HG02870 (cell line): ENCODE results near the gene SREK1.

Experiments used
- ATAC-seq: cut with Tn5 transposase; IDR thresholded peaks from one replicate; pipeline ENCODE4 v1.9.1; 2021; ENCODE audit warnings: mild to moderate bottlenecking, moderate library complexity; ENCODE audit not compliant: unreplicated experiment

Gene SREK1

DNA sequence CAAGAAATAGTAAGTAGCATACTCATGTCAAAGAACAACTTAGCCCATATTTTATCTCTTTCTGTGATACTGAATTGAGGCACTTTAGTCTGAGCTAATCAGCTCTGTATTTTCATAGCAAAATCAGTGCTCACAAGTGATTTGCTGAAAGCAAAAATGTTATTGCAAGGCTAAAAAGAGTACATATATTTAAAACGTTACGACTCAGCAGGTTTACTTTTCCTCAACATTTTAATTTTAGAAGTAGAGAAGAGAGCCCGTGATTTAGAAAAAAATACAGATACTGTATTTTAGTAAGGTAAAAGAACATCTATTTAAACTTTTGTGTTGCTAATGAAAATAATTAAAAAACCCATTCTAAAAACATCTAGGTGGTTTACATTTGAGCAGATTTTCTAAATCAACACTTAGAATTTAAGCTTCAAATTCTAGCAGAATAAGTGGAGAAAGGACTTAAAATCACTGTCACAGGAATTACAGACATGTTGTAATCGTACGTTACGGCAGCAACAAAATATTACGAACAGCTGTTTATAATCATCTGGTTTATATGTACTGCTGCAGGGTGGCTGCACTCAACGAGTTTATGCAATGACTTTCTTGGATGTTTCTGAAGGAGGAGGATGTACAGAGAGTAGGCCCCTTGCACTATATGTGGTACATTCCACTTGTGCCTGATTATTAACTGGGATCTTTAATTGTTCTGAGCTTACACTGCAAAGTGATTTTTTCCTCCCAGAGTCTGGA, 20.1 kb downstream of the SREK1 start:
- ATAC-seq = no peak

DNA sequence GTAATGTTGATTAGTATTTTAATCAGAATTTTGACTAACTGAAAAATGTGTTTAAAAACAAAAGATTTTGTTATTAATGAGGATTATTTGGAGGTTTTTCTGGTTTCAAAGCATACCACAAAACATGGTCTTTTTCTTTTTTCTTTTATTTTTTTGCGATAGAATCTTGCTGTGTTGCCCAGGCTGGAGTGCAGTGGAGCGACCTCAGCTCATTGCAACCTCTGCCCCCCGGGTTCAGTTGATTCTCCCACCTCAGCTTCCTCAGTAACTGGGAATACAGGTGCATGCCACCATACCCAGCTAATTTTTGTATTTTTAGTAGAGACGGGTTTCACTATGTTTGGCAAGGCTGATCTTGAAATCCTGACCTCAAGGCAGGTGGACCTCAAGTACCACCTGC, 24.1 kb downstream of the SREK1 start:
- no peak for ATAC-seq

DNA sequence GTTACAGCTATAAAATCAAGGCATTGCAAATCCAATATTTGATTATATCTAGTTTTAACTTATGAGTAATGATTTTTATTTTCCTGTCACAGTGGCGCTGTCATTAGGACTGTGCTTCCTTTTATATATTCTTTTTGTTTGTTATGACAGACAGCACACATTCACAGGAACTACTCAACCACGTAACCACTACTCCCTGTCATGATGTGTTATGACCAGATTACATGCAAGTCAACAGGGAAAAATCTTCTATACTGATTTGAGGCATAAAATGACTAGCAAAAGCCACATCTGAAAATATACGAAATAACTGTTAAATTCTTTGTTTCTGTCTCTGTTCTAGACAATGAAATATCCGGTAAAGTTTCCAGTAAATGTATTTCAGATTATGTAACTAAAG, 25.4 kb downstream of the SREK1 start:
- ATAC-seq = peak; percentile 79

DNA sequence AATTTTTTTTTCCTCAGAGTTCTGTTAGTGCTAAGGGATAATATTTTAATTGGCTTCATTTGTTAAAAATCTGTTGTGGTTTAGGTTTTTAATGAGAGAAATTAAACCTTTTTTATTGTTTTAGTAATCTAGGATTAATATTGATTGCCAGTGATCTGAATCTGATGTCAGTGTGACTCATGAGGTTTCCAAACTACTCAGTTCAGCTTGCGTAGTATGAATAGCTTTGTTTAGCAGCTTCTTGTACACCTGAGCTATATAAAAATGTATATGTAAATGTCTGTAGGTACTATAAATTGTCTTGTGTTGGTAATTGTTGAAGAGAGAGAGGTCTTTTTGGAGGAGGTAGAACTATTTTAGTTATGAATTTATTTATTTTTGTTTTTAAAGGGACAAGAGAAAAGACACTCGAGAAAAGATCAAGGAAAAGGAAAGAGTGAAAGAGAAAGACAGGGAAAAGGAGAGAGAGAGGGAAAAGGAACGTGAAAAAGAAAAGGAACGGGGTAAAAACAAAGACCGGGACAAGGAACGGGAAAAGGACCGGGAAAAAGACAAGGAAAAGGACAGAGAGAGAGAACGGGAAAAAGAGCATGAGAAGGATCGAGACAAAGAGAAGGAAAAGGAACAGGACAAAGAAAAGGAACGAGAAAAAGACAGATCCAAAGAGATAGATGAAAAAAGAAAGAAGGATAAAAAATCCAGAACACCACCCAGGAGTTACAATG, 26.3 kb downstream of the SREK1 start:
- no peak for ATAC-seq

DNA sequence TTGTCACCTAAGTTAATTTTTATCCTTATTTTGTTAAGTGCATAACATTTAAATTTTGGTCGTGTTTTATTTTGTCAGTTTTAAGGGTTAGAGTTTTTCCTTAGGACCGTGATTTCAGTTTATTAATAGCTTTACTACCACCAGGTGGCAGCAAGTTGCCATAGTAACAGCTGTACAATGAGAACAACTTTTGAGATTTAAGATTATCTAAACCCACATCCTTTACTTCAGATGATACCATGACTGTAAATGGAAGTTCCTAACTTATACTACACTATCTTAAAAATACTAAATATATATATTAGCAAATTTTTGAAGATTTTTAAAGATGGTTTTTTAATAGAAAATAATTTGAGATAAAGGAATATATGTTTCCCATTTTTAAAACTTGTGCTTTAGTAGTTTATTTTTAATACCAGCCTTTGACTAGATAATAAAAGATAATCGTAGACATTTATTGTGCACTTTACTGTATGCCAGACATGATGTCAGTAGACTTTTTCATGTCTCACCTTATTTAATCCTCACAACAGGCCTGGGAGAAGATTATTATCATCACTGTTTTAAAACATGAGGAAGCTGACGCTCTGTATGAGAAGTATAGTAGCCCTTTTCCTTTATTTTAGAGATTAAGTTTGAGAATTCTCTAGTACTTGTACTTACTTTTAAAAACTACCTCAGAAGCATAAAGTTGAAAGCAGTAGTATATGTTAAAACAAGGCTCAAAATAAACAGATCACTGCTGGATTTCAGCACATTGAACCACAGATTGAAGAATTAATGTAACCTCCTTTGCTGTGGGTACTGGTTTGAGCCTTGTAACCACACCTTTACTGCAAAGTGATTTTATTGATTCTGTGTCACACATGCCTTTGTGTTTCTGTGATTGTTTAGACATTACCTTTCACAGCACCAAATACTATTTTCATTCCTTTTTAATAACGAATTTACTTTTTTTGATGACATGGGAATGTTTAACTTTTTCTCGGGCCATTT, 27.5 kb downstream of the SREK1 start:
- ATAC-seq = peak; percentile 63

DNA sequence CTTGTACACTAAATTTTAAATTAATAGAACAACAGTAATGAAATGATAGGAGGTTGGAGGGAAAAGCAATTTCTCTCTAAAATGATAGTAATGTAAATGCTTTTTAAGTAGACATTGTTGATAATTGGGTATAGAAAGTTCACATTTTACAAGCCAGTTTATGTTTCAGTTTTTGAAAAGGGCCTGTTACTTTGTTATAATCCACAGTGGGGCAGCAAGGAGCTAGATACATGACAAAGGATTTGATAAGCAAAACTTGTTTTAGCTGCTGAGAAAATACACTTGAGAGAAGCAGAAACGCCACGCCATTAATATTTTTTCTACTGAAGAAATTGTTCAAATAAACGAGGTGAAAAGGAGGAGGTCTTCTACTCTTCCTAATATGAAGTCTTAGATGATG, 30.2 kb downstream of the SREK1 start:
- no peak for ATAC-seq

DNA sequence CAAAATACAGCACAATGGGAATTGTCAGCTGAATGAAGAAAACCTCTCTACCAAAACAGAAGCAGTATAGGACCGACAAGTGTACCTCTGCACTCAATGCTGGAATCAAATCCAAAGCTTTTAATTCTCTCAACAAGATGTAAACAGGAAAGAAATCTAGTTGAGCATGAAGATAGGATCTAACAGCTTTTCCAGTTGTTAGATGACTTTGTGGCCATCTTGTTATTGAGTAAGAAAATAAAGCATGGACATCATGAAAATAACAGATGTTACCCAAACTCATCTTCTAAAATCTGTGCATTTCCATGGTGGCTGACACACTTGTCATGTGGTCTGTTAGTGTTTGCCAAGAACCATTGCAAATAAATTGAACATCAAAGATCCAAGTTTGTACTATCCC, 34.7 kb downstream of the SREK1 start:
- ATAC-seq = no peak

DNA sequence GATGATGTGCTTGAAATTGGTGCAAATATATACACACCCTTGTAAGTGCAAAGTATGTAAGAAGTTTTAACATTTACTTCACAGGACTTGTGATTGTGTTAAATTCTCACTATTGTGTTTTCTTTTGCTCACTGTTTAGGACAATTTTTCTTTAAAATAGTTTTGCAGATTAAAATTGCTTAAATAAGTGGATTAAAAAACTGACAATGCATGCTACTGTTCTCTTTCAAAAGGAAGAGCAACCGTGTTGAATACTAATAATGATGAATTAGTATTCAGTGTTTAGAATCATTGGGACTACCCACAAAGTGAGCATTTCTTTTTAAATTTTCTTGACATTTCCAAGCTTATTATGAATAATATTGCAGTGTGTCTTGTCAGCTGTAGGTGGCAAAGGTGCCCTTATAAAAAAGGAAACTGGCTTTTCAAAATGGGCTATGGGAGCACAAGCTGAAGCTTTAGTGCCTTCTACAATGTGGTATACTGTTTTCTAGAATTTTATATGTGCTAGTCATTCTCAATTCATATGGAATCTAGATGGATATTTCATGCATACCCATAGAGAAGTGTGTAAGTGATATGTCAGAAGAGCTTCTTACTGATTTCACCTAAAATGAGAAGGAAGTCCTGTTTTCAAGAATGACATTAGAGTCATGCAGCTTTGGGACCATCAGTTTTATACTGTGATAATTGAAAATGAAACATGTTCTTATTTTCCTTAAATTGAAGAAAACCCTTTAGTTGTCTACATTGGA, 35.4 kb downstream of the SREK1 start:
- ATAC-seq = no peak

DNA sequence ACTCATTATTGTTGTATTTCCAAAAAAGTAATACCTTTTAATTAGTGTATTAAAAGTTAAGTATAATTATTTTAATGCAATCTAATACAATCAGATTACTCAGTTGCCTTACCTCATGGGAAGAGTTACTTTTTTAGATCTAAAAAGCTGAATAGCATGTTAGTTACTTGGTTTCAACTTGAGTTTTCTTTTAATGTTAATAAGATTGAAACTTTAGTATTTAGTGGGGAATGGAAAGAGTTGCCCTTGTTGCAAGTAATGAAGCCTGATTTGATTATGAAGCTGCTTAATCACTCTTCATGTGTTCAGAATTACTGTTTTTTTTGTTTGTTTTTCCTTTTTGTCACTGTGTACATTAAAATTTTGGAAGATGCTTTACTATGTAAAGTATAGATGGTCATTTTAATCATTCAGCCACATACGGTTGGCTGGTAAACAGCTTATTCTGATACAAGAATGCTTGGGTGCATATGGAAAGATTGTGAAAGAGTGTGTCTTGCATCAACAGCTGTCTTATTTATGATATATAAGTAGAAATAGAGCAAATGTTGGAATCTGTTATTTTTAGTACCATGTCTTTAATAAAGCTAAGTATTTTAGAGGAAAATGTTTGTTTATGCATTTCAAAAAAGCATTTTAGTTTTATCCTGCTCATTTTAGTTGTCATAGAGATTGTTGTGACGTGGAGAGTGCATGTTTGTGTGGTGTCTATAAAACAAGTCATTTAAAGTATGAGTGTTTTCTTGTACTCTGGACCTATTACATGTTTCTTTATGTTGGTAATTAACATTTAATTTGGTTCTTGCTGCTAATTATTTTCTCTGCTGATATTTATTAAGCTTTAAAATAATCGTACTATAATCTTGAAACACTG, 36.4 kb downstream of the SREK1 start:
- no peak for ATAC-seq

DNA sequence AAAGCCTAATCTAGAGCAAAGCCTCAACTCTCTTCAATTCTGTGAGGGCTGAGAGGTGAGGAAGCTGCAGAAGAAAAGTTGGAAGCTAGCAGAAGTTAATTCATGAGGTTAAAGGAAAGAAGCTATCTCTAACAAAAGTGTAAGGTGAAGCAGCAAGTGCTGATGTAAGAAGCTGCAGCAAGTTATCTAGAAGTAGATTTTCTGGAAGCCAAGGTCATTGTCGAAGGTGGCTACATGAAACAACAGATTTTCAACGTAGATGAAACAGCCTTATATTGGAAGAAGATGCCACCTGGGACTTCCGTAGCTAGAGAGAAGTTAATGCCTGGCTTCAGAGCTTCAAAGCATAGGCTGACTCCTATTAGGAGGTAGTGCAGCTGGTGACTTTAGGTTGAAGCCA, 42.0 kb downstream of the SREK1 start:
- ATAC-seq = no peak

DNA sequence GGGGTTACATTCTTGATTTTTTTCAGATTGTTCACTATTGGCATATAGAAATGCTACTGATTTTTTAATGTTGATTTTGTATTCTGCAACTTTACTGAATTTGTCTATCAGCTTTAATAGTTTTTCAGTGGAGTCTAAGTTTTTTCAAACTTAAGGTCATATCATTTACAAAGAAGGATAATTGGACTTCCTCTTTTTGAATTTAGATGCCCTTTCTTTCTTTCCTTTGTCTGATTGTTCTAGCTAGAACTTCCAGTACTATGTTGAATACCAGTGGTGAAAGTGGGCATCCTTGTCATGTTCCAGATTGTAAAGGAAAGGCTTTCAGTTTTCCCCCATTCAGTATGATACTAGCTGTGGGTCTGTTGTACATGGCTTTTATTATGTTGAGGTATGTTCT, 49.3 kb downstream of the SREK1 start:
- no peak for ATAC-seq

DNA sequence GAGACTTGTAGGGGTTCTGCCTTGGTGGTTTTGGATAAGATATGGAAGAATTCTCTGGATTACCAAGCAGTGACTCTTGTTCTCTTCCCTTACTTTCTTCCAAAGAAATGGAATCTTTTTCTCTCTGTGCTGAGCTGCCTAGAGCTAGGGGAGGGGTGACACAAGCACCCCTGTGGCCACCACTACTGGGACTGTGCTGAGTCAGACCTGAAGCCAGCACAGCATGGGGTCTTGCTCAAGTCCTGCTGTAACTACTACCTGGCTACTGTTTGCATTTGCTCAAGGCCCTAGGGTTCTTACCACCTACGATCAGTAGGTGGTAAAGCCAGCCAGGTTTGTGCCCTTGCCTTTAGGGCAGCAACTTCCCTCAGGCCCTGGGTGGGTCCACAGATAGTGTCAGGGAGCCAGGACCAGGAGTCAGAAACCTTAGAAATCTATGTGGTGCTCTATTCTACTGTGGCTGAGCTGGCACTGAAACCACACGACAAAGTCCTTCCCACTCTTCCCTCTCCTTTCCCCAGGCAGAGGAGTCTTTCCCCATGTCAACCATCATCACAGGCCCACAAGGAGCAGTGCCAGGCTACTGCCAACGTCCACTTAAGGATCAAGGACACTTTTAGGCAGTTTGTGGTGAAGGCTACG, 53.8 kb downstream of the SREK1 start:
- ATAC-seq = no peak

DNA sequence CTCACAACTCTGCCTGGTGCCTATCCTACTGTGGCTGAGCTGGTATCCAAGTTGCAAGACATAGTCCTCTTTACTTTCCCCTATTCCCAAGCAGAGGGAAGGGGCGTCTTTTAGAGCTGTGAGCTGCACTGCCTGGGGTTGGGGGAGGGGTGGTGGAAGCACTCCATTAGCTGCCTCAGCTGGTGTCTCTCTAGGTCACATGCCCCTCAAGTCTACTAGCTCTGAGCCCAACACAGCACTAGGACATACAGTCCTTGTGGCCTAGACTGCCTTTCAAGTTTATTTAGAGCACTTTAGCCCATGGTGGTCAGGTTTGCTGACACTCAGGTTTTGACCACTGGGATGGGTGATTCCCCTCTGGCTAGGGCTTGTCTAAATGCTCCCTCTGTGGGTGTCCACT, 54.7 kb downstream of the SREK1 start:
- no peak for ATAC-seq

DNA sequence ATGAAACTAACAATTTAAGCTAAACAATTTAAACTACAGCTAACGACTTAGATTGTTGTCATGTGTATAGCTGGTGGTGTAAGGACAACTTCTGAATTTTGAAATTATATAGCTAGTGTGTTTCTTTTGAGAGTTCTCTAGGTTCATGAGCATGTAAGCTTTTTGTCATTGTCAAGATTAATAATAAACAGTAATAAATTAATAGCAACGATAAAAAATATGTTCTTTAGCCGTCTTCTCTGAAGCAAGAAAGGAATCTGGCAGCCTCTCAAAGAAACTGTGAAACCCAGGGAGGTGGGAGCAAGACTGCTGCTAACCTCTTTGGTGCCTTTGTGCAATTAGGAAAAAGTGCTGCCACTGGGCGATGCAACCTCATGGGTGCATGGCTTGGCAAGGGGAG, 59.4 kb downstream of the SREK1 start:
- no peak for ATAC-seq

DNA sequence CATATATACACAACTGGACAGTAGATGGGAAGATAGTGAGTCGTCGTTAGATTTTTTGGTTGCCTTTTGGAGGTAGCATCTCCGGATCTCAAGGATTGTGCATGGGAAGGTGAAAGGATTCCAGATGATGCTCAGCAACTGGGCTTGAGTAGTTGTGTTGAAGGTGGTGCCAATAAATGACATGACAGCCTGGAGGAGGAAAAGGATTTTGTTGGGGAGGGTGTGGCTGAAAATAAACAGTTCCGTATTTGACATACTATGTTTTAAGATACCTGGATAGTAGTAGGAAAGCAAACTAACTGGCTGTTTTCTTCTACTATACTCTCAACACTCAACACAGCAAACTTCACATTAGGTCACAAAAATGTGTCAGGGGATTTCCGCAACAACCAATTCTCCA, 62.4 kb downstream of the SREK1 start:
- no peak for ATAC-seq

DNA sequence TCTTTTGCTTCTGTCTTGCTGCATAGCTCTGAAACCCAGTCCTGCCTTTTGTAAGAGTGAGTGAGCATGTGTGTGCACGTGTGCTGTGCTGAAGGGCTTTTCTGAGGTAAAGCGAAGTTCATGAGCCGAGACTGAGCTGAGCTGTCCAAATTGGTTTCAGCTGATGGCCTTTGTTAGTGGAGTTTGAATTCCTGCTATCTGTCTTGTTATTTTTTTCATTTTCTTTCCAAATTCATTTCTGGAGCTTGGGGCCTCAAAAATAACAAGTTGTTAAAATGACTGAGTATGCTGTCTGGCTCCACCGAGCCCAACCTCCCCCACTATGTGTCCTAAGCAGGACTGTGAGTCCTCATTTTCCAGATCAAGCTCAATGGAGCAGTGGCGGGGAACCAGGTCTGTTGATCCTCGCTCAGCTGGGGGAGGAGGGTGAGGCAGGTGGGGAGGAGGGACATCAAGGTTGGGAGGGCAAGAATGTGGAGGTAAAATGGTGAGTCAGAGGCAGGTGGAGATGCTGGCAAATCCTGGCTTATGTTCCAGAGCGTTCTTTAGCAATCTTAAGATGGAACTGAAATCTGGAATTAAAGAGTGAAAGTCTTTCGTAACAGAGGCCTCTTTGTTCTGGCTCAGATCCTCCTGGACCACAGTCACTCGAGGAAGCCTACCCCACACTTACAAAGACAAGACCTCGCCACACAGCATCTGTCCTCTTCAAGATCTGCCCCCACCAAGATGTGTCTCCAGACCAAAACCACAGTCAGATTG, 63.9 kb downstream of the SREK1 start:
- ATAC-seq = no peak

DNA sequence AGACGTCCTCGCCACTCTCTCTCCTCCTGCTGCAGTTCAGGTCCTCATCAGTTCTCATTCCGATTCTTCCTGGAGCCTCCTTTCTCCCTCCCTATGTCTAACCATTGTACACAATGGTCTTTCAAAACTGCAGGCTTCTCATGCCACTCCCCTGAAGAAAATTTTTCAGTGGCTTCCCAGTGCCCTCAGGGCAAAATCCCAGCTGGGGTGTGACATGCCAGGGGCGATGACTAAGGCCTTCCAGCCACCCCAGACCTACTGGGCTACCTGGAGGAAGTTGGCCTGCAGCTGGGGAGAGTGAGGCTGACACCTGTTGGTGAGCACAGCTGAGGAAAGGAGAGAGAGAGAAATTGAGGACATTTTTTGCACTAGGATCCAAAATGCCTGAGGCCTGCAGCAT, 65.2 kb downstream of the SREK1 start:
- no peak for ATAC-seq

DNA sequence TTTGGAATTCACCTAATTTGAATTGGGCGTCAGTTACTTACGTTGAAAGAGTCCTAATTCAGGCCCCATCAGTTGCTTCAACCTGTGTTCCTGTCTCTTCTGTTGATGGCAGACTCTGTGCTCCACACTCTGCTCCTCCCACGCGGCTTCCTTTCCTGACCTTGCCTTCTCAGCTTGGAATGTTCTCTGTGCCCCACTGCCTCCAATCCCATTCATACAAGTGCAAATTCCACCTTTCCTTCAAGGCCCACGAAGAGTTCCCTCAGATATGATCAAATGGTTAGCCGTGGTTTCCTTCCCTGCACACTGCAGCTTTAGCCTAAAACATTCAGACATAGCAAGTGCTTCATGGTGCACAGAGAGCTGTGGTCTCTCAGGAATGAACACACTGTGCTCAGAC, 65.7 kb downstream of the SREK1 start:
- ATAC-seq = no peak

DNA sequence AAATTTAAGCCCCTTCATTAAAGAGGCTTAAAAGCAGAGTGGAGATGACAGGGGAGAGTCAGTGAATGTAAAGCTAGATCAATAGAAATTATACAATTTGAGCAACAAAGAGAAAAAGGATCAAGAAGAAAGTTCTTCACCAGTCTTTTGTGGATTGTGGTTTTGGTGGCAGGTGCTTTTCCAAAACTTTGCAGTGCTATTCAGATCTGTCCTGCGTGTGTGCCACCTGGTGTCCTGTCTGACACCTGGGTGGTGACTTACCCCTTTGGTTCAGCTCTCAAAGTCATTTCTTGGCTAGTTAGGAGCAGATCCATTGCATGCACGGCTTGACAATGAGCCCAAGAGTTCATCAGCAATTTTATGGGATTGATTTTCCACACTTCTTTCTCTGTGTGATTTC, 69.4 kb downstream of the SREK1 start:
- ATAC-seq = no peak
